Measurements from ENCODE around the gene GNG11.
"Not testable (repeated sequence)": the region's sequence is repeated elsewhere in the genome, so short reads cannot be mapped to it uniquely, and the experiment has no call there.

The GNG11 gene

DNA sequence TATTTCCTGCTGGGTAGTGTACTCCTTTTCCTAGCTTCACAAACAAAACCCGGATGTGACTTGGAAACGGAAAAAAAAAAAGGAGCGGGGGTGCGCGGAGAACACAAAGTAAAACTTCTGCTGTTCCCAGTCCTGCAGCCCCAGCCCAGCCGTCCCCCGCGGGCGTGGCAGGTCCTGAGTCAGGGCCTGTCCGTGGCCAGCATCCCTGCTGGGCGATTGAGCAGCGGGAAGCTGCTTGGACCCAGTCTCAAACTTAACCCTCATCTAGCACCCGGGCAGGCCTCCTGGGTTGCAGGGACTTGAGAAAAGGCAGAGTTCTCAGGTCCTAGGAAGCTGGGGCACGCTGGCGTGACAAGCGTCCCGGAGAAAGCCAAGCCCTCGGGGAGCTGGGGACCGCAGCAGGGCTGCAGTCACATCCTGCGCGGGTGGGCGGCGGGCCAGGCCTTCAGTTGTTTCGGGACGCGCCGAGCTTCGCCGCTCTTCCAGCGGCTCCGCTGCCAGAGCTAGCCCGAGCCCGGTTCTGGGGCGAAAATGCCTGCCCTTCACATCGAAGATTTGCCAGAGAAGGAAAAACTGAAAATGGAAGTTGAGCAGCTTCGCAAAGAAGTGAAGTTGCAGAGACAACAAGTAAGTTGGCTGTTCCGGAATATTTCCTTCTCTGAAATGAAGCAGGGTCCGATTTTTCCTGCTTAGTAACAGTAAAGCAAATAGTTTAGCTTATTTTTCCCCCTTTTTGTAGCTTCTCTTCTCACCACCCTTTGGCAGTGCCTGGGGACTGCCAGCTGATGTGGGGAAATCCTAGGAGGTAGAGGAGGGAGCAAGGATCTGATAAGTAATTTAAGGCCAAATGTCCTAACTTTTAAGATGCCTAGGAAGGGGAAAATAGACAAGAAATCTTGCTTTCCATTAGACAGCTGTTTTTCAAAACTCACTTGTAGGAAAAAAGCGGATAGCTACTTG, at the start of gene GNG11:
TSS of gene GNG11 (plus strand) at position 129 of the 960 bp plus-strand sequence. CDS start at position 532, 403 bp downstream.
- DNase-seq: no peak

DNA sequence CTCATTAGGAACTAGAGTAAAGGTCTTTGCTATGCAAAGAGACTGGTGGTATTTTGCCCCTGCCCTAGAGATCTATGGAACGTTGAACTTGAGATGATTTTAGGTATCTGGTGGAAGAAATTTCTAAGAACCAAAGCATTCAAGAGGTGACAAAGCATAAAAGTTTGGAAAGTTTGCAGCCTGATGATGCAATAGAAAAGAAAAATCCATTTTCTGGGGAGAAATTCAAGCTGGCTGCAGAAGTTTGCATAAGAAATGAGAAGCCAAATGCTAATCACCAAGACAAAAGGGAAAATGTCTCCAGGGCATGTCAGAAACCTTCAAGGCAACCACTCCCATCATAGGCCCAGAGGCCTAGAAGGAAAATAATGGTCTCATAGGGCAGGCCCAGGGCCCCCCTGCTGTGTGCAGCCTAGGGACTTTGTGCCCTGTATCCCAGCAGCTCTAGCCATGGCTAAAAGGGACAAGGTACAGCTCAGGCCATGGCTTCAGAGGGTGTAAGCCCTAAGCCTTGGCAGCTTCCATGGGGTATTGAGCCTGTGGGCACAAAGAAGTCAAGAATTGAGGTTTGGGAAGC, 47.4 kb upstream of the GNG11 start:
- no peak for DNase-seq

- DNase-seq: no peak
Observed at GRCh38 chr7:93877742-93878141, 43.8 kb upstream of the GNG11 start.

GRCh38 chr7:93879356-93879755, 42.2 kb upstream of the GNG11 start:
- no peak for DNase-seq

GRCh38 chr7:93882468-93882867, 39.1 kb upstream of the GNG11 start:
- no peak for DNase-seq

GRCh38 chr7:93883078-93883916, 38.2 kb upstream of the GNG11 start:
- no peak for DNase-seq

DNA sequence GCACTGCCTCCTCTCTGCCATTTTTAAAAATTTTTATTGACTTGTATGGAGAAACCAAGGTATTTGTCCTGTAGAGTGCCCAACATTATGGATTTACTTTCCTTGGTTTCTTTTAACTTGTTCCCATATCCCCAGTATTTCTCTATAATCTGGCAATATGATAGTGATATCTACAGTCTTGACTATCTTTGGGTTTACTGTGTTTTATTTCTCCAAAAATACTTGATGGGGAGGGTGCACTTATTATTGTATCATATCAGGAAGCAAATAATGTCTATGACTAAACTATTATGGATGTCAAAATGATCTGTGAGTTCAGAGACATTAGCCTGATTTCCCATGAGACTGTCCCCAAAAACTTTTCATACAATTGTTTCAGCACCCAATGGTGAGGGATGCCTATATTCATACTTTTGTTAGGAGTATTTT, 37.6 kb upstream of the GNG11 start:
- no peak for DNase-seq

DNA sequence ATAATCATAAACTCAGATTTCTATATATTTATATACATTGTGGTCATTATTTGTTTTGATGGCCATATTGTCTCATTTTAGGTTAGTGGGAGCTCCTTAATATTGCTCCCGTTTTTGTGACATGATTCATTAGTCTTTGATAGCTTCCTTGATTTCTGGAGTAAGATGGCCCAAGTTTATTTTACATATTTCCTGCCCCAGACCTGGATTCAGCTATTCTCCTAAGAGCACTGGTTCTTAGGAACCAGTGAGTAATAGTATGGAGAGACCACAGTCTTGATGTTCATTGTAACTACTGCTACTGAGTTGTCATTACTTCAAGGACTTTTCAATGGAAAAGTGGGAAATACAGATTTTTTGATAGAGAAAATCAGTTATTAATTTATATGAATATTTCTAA, 37.0 kb upstream of the GNG11 start:
- no peak for DNase-seq

- DNase-seq: no peak
Observed at GRCh38 chr7:93889261-93889660, 32.3 kb upstream of the GNG11 start.

- DNase-seq: no peak
Observed at GRCh38 chr7:93890041-93890463, 31.5 kb upstream of the GNG11 start.

GRCh38 chr7:93890464-93891068, 31.0 kb upstream of the GNG11 start, which contains the start of gene TFPI2:
TFPI2 (minus strand) TSS chr7:93890753; CDS start chr7:93890678, 75 bp downstream.
- no peak for DNase-seq

DNA sequence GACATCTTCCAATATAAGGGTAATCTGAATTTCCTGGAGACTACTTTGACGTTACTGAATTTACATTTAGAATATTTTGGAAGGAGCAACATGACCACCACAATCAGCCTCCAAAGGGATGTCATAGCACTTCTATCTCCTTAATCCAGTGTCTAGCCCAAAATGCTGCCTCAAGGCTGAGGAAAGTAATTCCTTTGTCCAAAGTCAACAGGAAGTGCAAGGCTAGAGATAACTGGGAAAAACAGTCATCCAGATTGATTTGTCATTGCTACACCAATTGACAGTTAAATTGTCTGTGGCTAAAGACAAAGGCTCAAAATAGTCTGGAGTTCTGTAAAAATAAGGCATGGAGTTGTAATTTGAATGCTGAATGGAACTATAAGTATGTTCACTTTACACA, 27.1 kb upstream of the GNG11 start:
- no peak for DNase-seq

GRCh38 chr7:93894966-93895640, 26.4 kb upstream of the GNG11 start:
- no peak for DNase-seq

DNA sequence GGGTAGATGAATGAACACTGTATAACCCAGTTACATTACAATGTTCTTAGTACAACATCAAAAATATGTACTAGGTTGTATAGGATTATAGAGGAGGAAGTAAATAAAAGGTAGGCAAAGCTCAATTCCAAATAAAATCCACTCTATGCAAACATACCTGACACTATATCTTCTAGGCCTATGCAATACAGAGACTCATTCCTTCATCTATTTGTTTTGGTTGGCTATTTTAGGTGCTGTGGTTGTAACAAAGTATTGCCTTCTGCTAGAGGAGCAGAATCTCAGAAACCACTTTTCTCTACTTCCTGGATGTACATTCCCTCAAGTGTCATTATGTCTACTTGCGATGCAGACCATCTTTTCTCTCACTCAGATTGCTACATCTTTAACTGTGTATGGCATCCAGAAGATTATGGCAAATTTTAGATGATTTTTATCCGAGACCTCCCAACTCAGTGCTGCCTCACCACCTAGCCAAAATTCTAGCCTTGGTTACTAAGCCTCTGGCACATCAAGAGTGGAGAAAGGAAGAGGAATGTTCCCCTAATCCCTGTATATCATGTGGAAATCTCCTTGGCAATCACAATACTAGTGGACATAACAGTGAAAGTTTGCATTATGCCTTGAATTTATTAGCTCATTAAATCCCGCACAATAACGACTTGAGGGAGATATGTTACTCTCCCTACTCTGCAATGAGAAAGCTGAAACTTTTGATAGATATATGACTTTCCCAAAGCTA, 25.5 kb upstream of the GNG11 start:
- DNase-seq: no peak

- DNase-seq: no peak
Observed at GRCh38 chr7:93897680-93898079, 23.9 kb upstream of the GNG11 start.

GRCh38 chr7:93902777-93903423, 18.6 kb upstream of the GNG11 start:
- DNase-seq: no peak

- DNase-seq: no peak
Observed at GRCh38 chr7:93906267-93906666, 15.3 kb upstream of the GNG11 start, which contains the start of gene GNGT1. GNGT1 (plus strand) TSS chr7:93906567; CDS start chr7:93906747, 180 bp downstream.

- no peak for DNase-seq
Observed at GRCh38 chr7:93910076-93910994, 11.2 kb upstream of the GNG11 start.

DNA sequence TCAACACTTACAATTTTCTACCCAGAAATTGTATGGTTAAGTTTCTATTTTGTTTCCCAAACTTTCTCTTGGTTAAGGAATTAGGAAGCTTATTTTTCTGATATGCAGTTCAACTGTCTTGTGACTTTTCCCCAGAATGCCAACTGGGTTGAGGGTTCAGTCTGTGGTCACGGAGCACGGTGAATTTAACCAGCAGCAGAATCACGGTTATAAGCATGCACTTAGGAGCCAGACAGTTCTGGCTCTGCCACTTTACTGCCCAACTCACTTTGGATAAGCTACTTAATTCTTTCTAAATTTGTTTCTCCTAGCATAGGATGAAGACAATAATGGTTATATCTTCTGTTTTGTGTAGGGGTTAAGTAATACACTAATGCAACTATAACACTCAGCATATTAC, 10.3 kb upstream of the GNG11 start:
- DNase-seq: not testable (repeated sequence)

GRCh38 chr7:93911661-93912060, 9.9 kb upstream of the GNG11 start:
- not testable (repeated sequence) for DNase-seq
